Measurements from ENCODE around the gene SMIM24. TPM values are rescaled to one million over a fixed set of nuclear protein-coding genes. Genes with fewer than 3 reads are reported as not detected.

SMIM24 gene
- polyA plus RNA-seq, 1 donor = 0.22 TPM

GRCh38 chr19:3497757-3498520 is 17.6 kb upstream of the SMIM24 start:
- no peak for DNase-seq (ENCODE audit: low read depth)

GRCh38 chr19:3496392-3497273 is 16.3 kb upstream of the SMIM24 start:
- no peak for DNase-seq (ENCODE audit: low read depth)

- DNase-seq (ENCODE audit: low read depth) = no peak
Measured at GRCh38 chr19:3494559-3494958, 14.2 kb upstream of the SMIM24 start.

- DNase-seq (ENCODE audit: low read depth) = no peak
Measured at GRCh38 chr19:3494051-3494450, 13.7 kb upstream of the SMIM24 start.

- no peak for DNase-seq (ENCODE audit: low read depth)
Measured at GRCh38 chr19:3493651-3494050, 13.3 kb upstream of the SMIM24 start.

GRCh38 chr19:3492919-3493318 is 12.6 kb upstream of the SMIM24 start:
- DNase-seq (ENCODE audit: low read depth) = no peak

- DNase-seq (ENCODE audit: low read depth) = no peak
Measured at GRCh38 chr19:3492131-3492839, 12.0 kb upstream of the SMIM24 start.

GRCh38 chr19:3491396-3492119 is 11.2 kb upstream of the SMIM24 start:
- no peak for DNase-seq (ENCODE audit: low read depth)

- no peak for DNase-seq (ENCODE audit: low read depth)
Measured at GRCh38 chr19:3483226-3483628, 2.9 kb upstream of the SMIM24 start, which contains the start of gene SMIM44. Gene SMIM44, minus strand, starts transcription at chr19:3483441. Its CDS starts 38 bp downstream, at chr19:3483403.

GRCh38 chr19:3482507-3483225 is 2.3 kb upstream of the SMIM24 start:
- no peak for DNase-seq (ENCODE audit: low read depth)

- DNase-seq (ENCODE audit: low read depth) = no peak
Measured at GRCh38 chr19:3481241-3482090, 1.1 kb upstream of the SMIM24 start.

GRCh38 chr19:3479834-3480215 is 500 bp downstream of the SMIM24 start:
- no peak for DNase-seq (ENCODE audit: low read depth)

- DNase-seq (ENCODE audit: low read depth) = no peak
Measured at GRCh38 chr19:3479177-3479833, 1.0 kb downstream of the SMIM24 start.

GRCh38 chr19:3478409-3479176 is 1.7 kb downstream of the SMIM24 start:
- DNase-seq (ENCODE audit: low read depth) = no peak

- DNase-seq (ENCODE audit: low read depth) = no peak
Measured at GRCh38 chr19:3477951-3478350, 2.4 kb downstream of the SMIM24 start.

GRCh38 chr19:3477506-3477905 is 2.8 kb downstream of the SMIM24 start:
- no peak for DNase-seq (ENCODE audit: low read depth)

GRCh38 chr19:3476830-3477229 is 3.5 kb downstream of the SMIM24 start:
- no peak for DNase-seq (ENCODE audit: low read depth)

- no peak for DNase-seq (ENCODE audit: low read depth)
Measured at GRCh38 chr19:3475449-3475848, 4.9 kb downstream of the SMIM24 start.

- no peak for DNase-seq (ENCODE audit: low read depth)
Measured at GRCh38 chr19:3474614-3475013, 5.7 kb downstream of the SMIM24 start.

All from forelimb muscle (tissue), 1 donor.